A549 (cell line): Measurements from ENCODE around the gene ZNF552. TPM values are rescaled to one million over a fixed set of nuclear protein-coding genes. Genes with fewer than 3 reads are reported as not detected.

Source experiments
- ATAC-seq, 2 experiments: fragments of 200-7000 bp in 1 of 2; fragments of >200 bp in 1 of 2; cut with Nextera tagmentation in 1 of 2; cut with Tn5 transposase in 1 of 2; 3 replicates each; pipeline versions ENCODE4 v1.8.0 to v1.9.1; 2018 to 2020; ENCODE audit warnings: mild to moderate bottlenecking in 1 of 2, moderate library complexity in 1 of 2
- CTCF ChIA-PET: fragments of 300-600 bp; sonication (Branson Sonifier 250); formaldehyde crosslinking; extraction: SDS; loops from one replicate; lab custom pipeline; 2021; ENCODE audit warnings: antibody characterized with exemption, inconsistent platforms; lab: Yijun Ruan, JAX
- POLR2A ChIA-PET: fragments of 350-600 bp; formaldehyde crosslinking; extraction: SDS; loops from one replicate; lab custom pipeline; 2021; ENCODE audit warnings: antibody characterized with exemption, inconsistent platforms; lab: Yijun Ruan, JAX
- DNase-seq, 2 experiments: peaks; one replicate each; pipeline versions ENCODE4 v3.0.0 to v3.0.0-alpha.2; 2011 to 2016; ENCODE audit warnings: low read depth in 1 of 2, low spot score in 1 of 2
- FAIRE-seq: peaks from 2 replicates; lab custom pipeline; 2011; peaks lifted over from hg19 to GRCh38; lab: Jason Lieb, UNC
- H3K27ac ChIP-seq, 2 experiments: fragments of >200 bp; sonication (Bioruptor Twin); formaldehyde crosslinking; 3 replicates each; pipeline ENCODE4 v1.5.1; 2016 to 2017
- H3K4me1 ChIP-seq: fragments of >200 bp; sonication (Bioruptor Twin); formaldehyde crosslinking; 3 replicates; pipeline ENCODE4 v1.6.1; 2016
- H3K4me2 ChIP-seq: fragments of >200 bp; sonication (Bioruptor Twin); formaldehyde crosslinking; 3 replicates; pipeline ENCODE4 v1.6.1; 2016
- H3K4me3 ChIP-seq: fragments of >200 bp; sonication (Bioruptor Twin); formaldehyde crosslinking; 3 replicates; pipeline ENCODE4 v1.5.1; 2016
- H3K9me3 ChIP-seq: fragments of >200 bp; sonication (Bioruptor Twin); formaldehyde crosslinking; 3 replicates; pipeline ENCODE4 v1.6.1; 2016
- BHLHE40 ChIP-seq: IDR thresholded peaks from 2 replicates; pipeline ENCODE4 v1.6.1; 2012; ENCODE audit warnings: low read depth, low read length, inconsistent platforms
- EHF ChIP-seq: fragments of 250-450 bp; sonication (Bioruptor Pico); IDR thresholded peaks from 2 replicates; pipeline ENCODE4 v1.5.0; 2020; ENCODE audit warnings: mild to moderate bottlenecking
- EP300 ChIP-seq, 2 experiments: fragments of >200 bp; sonication (Bioruptor Twin); formaldehyde crosslinking; IDR thresholded peaks; 2 replicates in 1 of 2; 3 replicates in 1 of 2; pipeline ENCODE4 v1.6.1; 2016 to 2017
- FOSL2 ChIP-seq, 2 experiments: fragments of 450-650 bp in 1 of 2; fragments of >200 bp in 1 of 2; sonication (Bioruptor Twin) in 1 of 2; formaldehyde crosslinking; IDR thresholded peaks; 2 replicates each; pipeline versions ENCODE4 v1.5.0 to v1.6.1; 2016 to 2020; ENCODE audit warnings: mild to moderate bottlenecking in 1 of 2, moderate library complexity in 1 of 2
- FOXS1 ChIP-seq: fragments of 250-450 bp; sonication (Bioruptor Pico); IDR thresholded peaks from 2 replicates; pipeline ENCODE4 v1.5.0; 2020; ENCODE audit warnings: mild to moderate bottlenecking, moderate library complexity
- GATA3 ChIP-seq: IDR thresholded peaks from 2 replicates; pipeline ENCODE4 v1.6.1; 2012; ENCODE audit warnings: borderline replicate concordance
- MAFK ChIP-seq: fragments of 450-650 bp; IDR thresholded peaks from 2 replicates; pipeline ENCODE4 v1.6.1; 2014; ENCODE audit not compliant: partially characterized antibody
- POLR2A ChIP-seq: IDR thresholded peaks from 2 replicates; pipeline ENCODE4 v1.6.1; 2012; ENCODE audit warnings: mild to moderate bottlenecking, low read length
- RAD21 ChIP-seq, 2 experiments: fragments of >200 bp in 1 of 2; sonication (Bioruptor Twin) in 1 of 2; formaldehyde crosslinking in 1 of 2; IDR thresholded peaks in 1 of 2; conservative IDR thresholded peaks in 1 of 2; 2 replicates in 1 of 2; 3 replicates in 1 of 2; pipeline ENCODE4 v1.6.1; 2012 to 2018; ENCODE audit warnings: inconsistent platforms in 1 of 2
- WGBS: methylation state at CpG from one replicate; pipeline ENCODE4 v1.1.6; 2017; ENCODE audit errors: missing lambda C conversion rate; 5-methylcytosine and 5-hydroxymethylcytosine counted together
- polyA plus RNA-seq, 4 experiments: library from polyadenylated mRNA; depleted of rRNA in 3 of 4; stranded (reverse); fragments of >200 nt; fragmentation: RNase III in 1 of 4; extraction: RNeasy Plus Mini Kit Qiagen cat#74134 plus additional on column Dnase treatment in 1 of 4; gene quantifications; 2 replicates in 3 of 4; 3 replicates in 1 of 4; pipeline ENCODE4 v1.2.3, GENCODE V29; 2011 to 2017
- TF ChIP-seq, protein P1 (sequence below): fragments of 450-650 bp; IDR thresholded peaks from 2 replicates; pipeline ENCODE4 v1.6.1; 2014; ENCODE audit warnings: antibody characterized with exemption
- TF ChIP-seq, protein P2 (sequence below): fragments of 150-350 bp; IDR thresholded peaks from 2 replicates; pipeline ENCODE4 v1.6.1; 2014; ENCODE audit warnings: low read depth, mild to moderate bottlenecking, low read length
- TF ChIP-seq, protein P3 (sequence below): IDR thresholded peaks from 2 replicates; pipeline ENCODE4 v1.6.1; 2012

ZNF552 gene
- polyA plus RNA-seq, 2 of the 4 experiments (the other 2 are of a cell fraction), result 5.7 to 7.2 TPM

DNA sequence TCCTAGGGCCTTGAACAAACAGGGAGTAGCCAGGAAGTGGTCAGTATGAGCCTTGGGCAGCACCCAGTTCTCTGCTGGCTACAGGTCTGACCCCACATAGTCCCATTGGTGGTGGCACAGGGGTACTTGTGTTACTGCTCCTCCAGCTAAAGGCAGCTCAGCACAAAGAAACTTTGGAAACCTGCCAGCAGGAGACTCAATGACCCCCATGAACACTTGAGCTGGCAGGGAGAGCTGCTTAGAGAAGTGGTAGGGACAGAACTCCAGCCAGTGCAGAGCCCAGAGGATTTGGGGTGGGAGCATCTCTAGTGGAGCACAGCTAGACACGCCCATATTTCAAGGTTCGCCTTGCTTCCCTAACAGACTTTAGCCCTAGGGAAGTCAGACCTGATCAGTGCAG, 55.6 kb downstream of the ZNF552 start (continued):
- TF ChIP-seq BHLHE40, result no peak
- TF ChIP-seq FOXS1 (CRISPR knock-in tag), result no peak
- TF ChIP-seq EP300 (IDR thresholded peaks at IDR 0.05), result no peak
- no peak for TF ChIP-seq RAD21 (conservative IDR thresholded peaks at IDR 0.05 in 1 of 2, IDR thresholded peaks at IDR 0.05 in 1 of 2)
- TF ChIP-seq, protein P1, sequence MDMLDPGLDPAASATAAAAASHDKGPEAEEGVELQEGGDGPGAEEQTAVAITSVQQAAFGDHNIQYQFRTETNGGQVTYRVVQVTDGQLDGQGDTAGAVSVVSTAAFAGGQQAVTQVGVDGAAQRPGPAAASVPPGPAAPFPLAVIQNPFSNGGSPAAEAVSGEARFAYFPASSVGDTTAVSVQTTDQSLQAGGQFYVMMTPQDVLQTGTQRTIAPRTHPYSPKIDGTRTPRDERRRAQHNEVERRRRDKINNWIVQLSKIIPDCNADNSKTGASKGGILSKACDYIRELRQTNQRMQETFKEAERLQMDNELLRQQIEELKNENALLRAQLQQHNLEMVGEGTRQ, result no peak
- no peak for TF ChIP-seq GATA3
- TF ChIP-seq, protein P2, sequence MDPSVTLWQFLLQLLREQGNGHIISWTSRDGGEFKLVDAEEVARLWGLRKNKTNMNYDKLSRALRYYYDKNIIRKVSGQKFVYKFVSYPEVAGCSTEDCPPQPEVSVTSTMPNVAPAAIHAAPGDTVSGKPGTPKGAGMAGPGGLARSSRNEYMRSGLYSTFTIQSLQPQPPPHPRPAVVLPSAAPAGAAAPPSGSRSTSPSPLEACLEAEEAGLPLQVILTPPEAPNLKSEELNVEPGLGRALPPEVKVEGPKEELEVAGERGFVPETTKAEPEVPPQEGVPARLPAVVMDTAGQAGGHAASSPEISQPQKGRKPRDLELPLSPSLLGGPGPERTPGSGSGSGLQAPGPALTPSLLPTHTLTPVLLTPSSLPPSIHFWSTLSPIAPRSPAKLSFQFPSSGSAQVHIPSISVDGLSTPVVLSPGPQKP, result no peak
- no peak for TF ChIP-seq EHF (CRISPR knock-in tag)
- TF ChIP-seq, protein P3, sequence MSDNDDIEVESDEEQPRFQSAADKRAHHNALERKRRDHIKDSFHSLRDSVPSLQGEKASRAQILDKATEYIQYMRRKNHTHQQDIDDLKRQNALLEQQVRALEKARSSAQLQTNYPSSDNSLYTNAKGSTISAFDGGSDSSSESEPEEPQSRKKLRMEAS, result no peak

DNA sequence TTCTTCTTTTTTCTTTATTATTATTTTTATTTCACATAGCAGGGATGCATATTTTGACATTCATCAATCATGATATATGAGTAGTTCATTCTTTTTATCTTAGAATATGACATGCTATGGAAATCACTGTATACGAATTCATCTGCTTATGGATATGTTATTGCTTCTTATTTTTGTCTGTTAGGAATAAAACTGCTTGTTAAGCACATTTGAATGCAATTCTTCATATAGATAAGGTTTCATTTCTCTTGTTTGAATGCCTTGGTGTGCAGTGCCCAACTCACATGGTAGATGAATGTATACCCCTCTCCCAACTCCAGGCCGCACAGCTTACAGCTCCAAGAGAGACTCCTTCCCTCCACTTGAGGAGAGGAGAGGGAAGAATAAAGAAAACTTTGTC, 56.8 kb downstream of the ZNF552 start:
- Histone ChIP-seq H3K27ac (no peak overlapping the region), H3K9me3 (peaks cover 98% of the 10 kb centered on the region), H3K4me1 (no peaks in the 10 kb centered on the region), H3K4me3 (no peak overlapping the region), H3K4me2 (no peak overlapping the region)
- 96% methylated on average over 2 of the region's 2 CpGs for WGBS
- TF ChIP-seq FOSL2 (IDR thresholded peaks at IDR 0.05) (no peak), FOSL2 (CRISPR knock-in tag; IDR thresholded peaks at IDR 0.05) (no peak), POLR2A (no peak), EP300 (IDR thresholded peaks at IDR 0.05) (no peak), MAFK (peak; percentile 87)
- CTCF ChIA-PET, result no interaction called here
- POLR2A ChIA-PET, result no interaction called here
- FAIRE-seq (peak; percentile 7), DNase-seq (no peak), ATAC-seq (no peak)

Other genes with a start within 250 kb of the ZNF552 start
- gene ZNF416, start 236.0 kb downstream of the ZNF552 start, polyA plus RNA-seq (2011; rRNA removed), result 4.7 and 4.8 TPM in 2 replicates
- 2.8 to 3.5 TPM (median 2.9 TPM) in 3 replicates for gene ZNF416, start 236.0 kb downstream of the ZNF552 start, polyA plus RNA-seq (2017; fragmentation: RNase III; extraction: RNeasy Plus Mini Kit Qiagen cat#74134 plus additional on column Dnase treatment)
- gene ZIK1, start 230.8 kb downstream of the ZNF552 start, polyA plus RNA-seq (2011; rRNA removed), result not detected in 2 replicates
- gene ZIK1, start 230.8 kb downstream of the ZNF552 start, polyA plus RNA-seq (2017; fragmentation: RNase III; extraction: RNeasy Plus Mini Kit Qiagen cat#74134 plus additional on column Dnase treatment), result 0.03 TPM in 1 of 3 replicates, not detected in the others
- gene ZNF530, start 215.0 kb downstream of the ZNF552 start, polyA plus RNA-seq (2011; rRNA removed), result 4.9 and 5.9 TPM in 2 replicates
- 4.9 to 6.3 TPM (median 6.3 TPM) in 3 replicates for gene ZNF530, start 215.0 kb downstream of the ZNF552 start, polyA plus RNA-seq (2017; fragmentation: RNase III; extraction: RNeasy Plus Mini Kit Qiagen cat#74134 plus additional on column Dnase treatment)
- gene ZNF134, start 200.7 kb downstream of the ZNF552 start, polyA plus RNA-seq (2011; rRNA removed), result 9.2 and 10.1 TPM in 2 replicates
- 8.3 to 9.2 TPM (median 9.1 TPM) in 3 replicates for gene ZNF134, start 200.7 kb downstream of the ZNF552 start, polyA plus RNA-seq (2017; fragmentation: RNase III; extraction: RNeasy Plus Mini Kit Qiagen cat#74134 plus additional on column Dnase treatment)
- 11.6 and 15.8 TPM in 2 replicates for gene ZNF211, start 181.7 kb downstream of the ZNF552 start, polyA plus RNA-seq (2011; rRNA removed)
- 6.9 to 7.7 TPM (median 7.5 TPM) in 3 replicates for gene ZNF211, start 181.7 kb downstream of the ZNF552 start, polyA plus RNA-seq (2017; fragmentation: RNase III; extraction: RNeasy Plus Mini Kit Qiagen cat#74134 plus additional on column Dnase treatment)
- gene ZSCAN4, start 146.0 kb downstream of the ZNF552 start, polyA plus RNA-seq (2011; rRNA removed), result 0.04 TPM in 1 of 2 replicates, not detected in the other
- not detected in 3 replicates for gene ZSCAN4, start 146.0 kb downstream of the ZNF552 start, polyA plus RNA-seq (2017; fragmentation: RNase III; extraction: RNeasy Plus Mini Kit Qiagen cat#74134 plus additional on column Dnase treatment)
- 8.2 and 8.4 TPM in 2 replicates for gene ZNF551, start 132.9 kb downstream of the ZNF552 start, polyA plus RNA-seq (2011; rRNA removed)
- gene ZNF551, start 132.9 kb downstream of the ZNF552 start, polyA plus RNA-seq (2017; fragmentation: RNase III; extraction: RNeasy Plus Mini Kit Qiagen cat#74134 plus additional on column Dnase treatment), result 4.2 to 6.0 TPM (median 4.3 TPM) in 3 replicates
- not detected in 2 replicates for gene ZNF154, start 105.7 kb downstream of the ZNF552 start, polyA plus RNA-seq (2011; rRNA removed)
- not detected in 3 replicates for gene ZNF154, start 105.7 kb downstream of the ZNF552 start, polyA plus RNA-seq (2017; fragmentation: RNase III; extraction: RNeasy Plus Mini Kit Qiagen cat#74134 plus additional on column Dnase treatment)
- 1.4 and 1.5 TPM in 2 replicates for gene ZNF671, start 87.3 kb downstream of the ZNF552 start, polyA plus RNA-seq (2011; rRNA removed)
- gene ZNF671, start 87.3 kb downstream of the ZNF552 start, polyA plus RNA-seq (2017; fragmentation: RNase III; extraction: RNeasy Plus Mini Kit Qiagen cat#74134 plus additional on column Dnase treatment), result 0.85 to 1.1 TPM (median 1.0 TPM) in 3 replicates
- 9.3 and 10.5 TPM in 2 replicates for gene ZNF776, start 68.1 kb downstream of the ZNF552 start, polyA plus RNA-seq (2011; rRNA removed)
- gene ZNF776, start 68.1 kb downstream of the ZNF552 start, polyA plus RNA-seq (2017; fragmentation: RNase III; extraction: RNeasy Plus Mini Kit Qiagen cat#74134 plus additional on column Dnase treatment), result 5.3 to 7.0 TPM (median 6.1 TPM) in 3 replicates
- gene ZNF586, start 45.2 kb downstream of the ZNF552 start, polyA plus RNA-seq (2011; rRNA removed), result 8.1 and 8.2 TPM in 2 replicates
- gene ZNF586, start 45.2 kb downstream of the ZNF552 start, polyA plus RNA-seq (2017; fragmentation: RNase III; extraction: RNeasy Plus Mini Kit Qiagen cat#74134 plus additional on column Dnase treatment), result 7.1 to 8.5 TPM (median 7.3 TPM) in 3 replicates
- gene ZNF587B, start 15.4 kb upstream of the ZNF552 start, polyA plus RNA-seq (2011; rRNA removed), result 14.2 and 14.9 TPM in 2 replicates
- 13.2 to 15.8 TPM (median 14.1 TPM) in 3 replicates for gene ZNF587B, start 15.4 kb upstream of the ZNF552 start, polyA plus RNA-seq (2017; fragmentation: RNase III; extraction: RNeasy Plus Mini Kit Qiagen cat#74134 plus additional on column Dnase treatment)
- gene ZNF587, start 34.9 kb upstream of the ZNF552 start, polyA plus RNA-seq (2011; rRNA removed), result 12.1 and 17.2 TPM in 2 replicates
- 10.2 to 11.2 TPM (median 10.7 TPM) in 3 replicates for gene ZNF587, start 34.9 kb upstream of the ZNF552 start, polyA plus RNA-seq (2017; fragmentation: RNase III; extraction: RNeasy Plus Mini Kit Qiagen cat#74134 plus additional on column Dnase treatment)
- gene ZNF814, start 74.1 kb upstream of the ZNF552 start, polyA plus RNA-seq (2011; rRNA removed), result 5.5 and 6.9 TPM in 2 replicates
- gene ZNF814, start 74.1 kb upstream of the ZNF552 start, polyA plus RNA-seq (2017; fragmentation: RNase III; extraction: RNeasy Plus Mini Kit Qiagen cat#74134 plus additional on column Dnase treatment), result 2.1 to 3.0 TPM (median 2.6 TPM) in 3 replicates
- 8.0 and 8.7 TPM in 2 replicates for gene ZNF417, start 101.7 kb upstream of the ZNF552 start, polyA plus RNA-seq (2011; rRNA removed)
- 5.6 to 5.9 TPM (median 5.8 TPM) in 3 replicates for gene ZNF417, start 101.7 kb upstream of the ZNF552 start, polyA plus RNA-seq (2017; fragmentation: RNase III; extraction: RNeasy Plus Mini Kit Qiagen cat#74134 plus additional on column Dnase treatment)
- 2.8 and 3.2 TPM in 2 replicates for gene ZNF418, start 120.5 kb upstream of the ZNF552 start, polyA plus RNA-seq (2011; rRNA removed)
- gene ZNF418, start 120.5 kb upstream of the ZNF552 start, polyA plus RNA-seq (2017; fragmentation: RNase III; extraction: RNeasy Plus Mini Kit Qiagen cat#74134 plus additional on column Dnase treatment), result 1.8 to 3.0 TPM (median 2.2 TPM) in 3 replicates
- gene ZNF256, start 132.8 kb upstream of the ZNF552 start, polyA plus RNA-seq (2011; rRNA removed), result 2.5 and 2.9 TPM in 2 replicates
- gene ZNF256, start 132.8 kb upstream of the ZNF552 start, polyA plus RNA-seq (2017; fragmentation: RNase III; extraction: RNeasy Plus Mini Kit Qiagen cat#74134 plus additional on column Dnase treatment), result 1.4 to 1.7 TPM (median 1.6 TPM) in 3 replicates
- gene C19orf18, start 159.6 kb upstream of the ZNF552 start, polyA plus RNA-seq (2011; rRNA removed), result 0.13 and 0.15 TPM in 2 replicates
- 0.17 to 0.25 TPM in 2 of 3 replicates, not detected in the other for gene C19orf18, start 159.6 kb upstream of the ZNF552 start, polyA plus RNA-seq (2017; fragmentation: RNase III; extraction: RNeasy Plus Mini Kit Qiagen cat#74134 plus additional on column Dnase treatment)
- 4.8 and 5.1 TPM in 2 replicates for gene ZNF606, start 187.9 kb upstream of the ZNF552 start, polyA plus RNA-seq (2011; rRNA removed)
- 4.5 to 5.1 TPM (median 4.5 TPM) in 3 replicates for gene ZNF606, start 187.9 kb upstream of the ZNF552 start, polyA plus RNA-seq (2017; fragmentation: RNase III; extraction: RNeasy Plus Mini Kit Qiagen cat#74134 plus additional on column Dnase treatment)
- not detected in 2 replicates for gene ZSCAN1, start 219.1 kb upstream of the ZNF552 start, polyA plus RNA-seq (2011; rRNA removed)
- gene ZSCAN1, start 219.1 kb upstream of the ZNF552 start, polyA plus RNA-seq (2017; fragmentation: RNase III; extraction: RNeasy Plus Mini Kit Qiagen cat#74134 plus additional on column Dnase treatment), result not detected in 3 replicates
- not detected in 2 replicates for gene ZNF135, start 244.4 kb upstream of the ZNF552 start, polyA plus RNA-seq (2011; rRNA removed)
- gene ZNF135, start 244.4 kb upstream of the ZNF552 start, polyA plus RNA-seq (2017; fragmentation: RNase III; extraction: RNeasy Plus Mini Kit Qiagen cat#74134 plus additional on column Dnase treatment), result not detected in 3 replicates